Measurements from ENCODE around the gene CELF4.

- TF ChIP-seq, protein P1, sequence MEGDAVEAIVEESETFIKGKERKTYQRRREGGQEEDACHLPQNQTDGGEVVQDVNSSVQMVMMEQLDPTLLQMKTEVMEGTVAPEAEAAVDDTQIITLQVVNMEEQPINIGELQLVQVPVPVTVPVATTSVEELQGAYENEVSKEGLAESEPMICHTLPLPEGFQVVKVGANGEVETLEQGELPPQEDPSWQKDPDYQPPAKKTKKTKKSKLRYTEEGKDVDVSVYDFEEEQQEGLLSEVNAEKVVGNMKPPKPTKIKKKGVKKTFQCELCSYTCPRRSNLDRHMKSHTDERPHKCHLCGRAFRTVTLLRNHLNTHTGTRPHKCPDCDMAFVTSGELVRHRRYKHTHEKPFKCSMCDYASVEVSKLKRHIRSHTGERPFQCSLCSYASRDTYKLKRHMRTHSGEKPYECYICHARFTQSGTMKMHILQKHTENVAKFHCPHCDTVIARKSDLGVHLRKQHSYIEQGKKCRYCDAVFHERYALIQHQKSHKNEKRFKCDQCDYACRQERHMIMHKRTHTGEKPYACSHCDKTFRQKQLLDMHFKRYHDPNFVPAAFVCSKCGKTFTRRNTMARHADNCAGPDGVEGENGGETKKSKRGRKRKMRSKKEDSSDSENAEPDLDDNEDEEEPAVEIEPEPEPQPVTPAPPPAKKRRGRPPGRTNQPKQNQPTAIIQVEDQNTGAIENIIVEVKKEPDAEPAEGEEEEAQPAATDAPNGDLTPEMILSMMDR (IDR thresholded peaks at IDR 0.05), result no peak
- TF ChIP-seq POLR2A (IDR thresholded peaks at IDR 0.05), result no peak
- TF ChIP-seq POLR2AphosphoS5 (IDR thresholded peaks at IDR 0.05), result no peak
These were observed 75.6 kb downstream of the CELF4 start for GRCh38 chr18:37489998-37490397.

All from breast epithelium (tissue), 3 donors.